Left renal cortex interstitium (tissue), 4 donors: ENCODE results near the gene NIPSNAP3A. TPM values are rescaled to one million over a fixed set of nuclear protein-coding genes. Genes with fewer than 3 reads are reported as not detected.

Experiments used
- DNase-seq, 4 donors: peaks; one replicate each; pipeline ENCODE4 v3.0.0-alpha.2; 2013; ENCODE audit warnings: low read depth in 4 of 4, low spot score in 2 of 4, missing footprints in 1 of 4
- polyA plus RNA-seq, 4 donors: library from polyadenylated mRNA; unstranded; fragments of 120-200 nt; gene quantifications; one replicate each; pipeline ENCODE4 v1.2.1, GENCODE V29; 2013; ENCODE audit not compliant: insufficient read length in 4 of 4

NIPSNAP3A gene
- polyA plus RNA-seq, 4 donors, result 42.5 to 60.2 (median 55.1) TPM

DNA sequence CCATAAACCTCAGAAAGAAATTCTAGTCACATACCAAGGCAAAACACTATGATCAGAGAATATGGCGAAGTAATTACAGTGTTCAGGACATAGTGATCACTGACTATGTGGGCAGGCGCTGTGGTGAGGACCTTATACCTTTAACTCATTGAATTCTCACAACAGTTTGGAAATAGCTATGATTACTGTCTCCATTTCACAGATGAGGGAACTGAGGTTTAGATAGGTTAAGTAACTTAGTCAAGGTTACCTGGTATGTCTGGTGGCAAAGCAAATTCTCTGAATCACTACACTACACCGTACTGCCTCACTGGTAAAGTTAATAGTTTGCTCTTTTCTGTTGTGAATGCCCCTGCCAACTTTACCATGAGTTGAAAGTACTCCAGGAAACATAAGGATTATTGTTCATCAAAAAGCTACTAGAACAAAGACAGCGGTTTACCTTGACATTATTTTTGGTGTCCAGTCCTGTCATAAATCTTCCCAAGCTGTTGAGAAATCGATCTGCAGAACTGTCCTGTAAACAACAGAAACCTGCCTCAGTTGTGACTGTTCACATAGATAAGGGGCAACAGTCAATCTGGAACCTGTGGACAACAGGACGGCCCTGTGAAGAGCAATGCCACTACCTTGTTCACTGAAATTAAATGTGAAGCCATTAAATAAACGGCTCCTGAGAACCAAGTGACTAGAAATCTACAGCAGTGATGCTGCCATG, 52.7 kb downstream of the NIPSNAP3A start:
- DNase-seq, result no peak

DNA sequence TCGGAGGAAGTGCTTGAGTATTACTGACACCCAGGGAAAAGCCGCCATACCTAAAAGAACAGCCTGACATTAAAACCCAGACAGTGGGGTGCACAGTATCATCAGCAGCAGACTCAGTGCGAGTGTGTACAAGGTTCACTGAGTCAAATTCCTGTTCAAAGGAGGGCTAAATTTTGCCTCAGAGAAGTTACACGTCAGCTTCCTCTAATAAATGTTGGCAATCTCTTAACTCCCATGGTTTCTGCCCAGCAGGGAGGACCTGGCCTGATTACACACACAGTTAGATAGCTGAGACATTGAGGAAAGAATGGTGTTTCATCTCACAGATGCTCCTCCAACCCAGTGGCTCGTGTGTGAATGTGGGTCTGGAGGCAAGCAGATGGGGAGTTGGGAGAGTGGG, 54.6 kb downstream of the NIPSNAP3A start:
- DNase-seq, result no peak

GRCh38 chr9:104802906-104803305, 55.4 kb downstream of the NIPSNAP3A start:
- DNase-seq, result no peak

GRCh38 chr9:104805441-104805840, 58.0 kb downstream of the NIPSNAP3A start:
- no peak for DNase-seq

DNA sequence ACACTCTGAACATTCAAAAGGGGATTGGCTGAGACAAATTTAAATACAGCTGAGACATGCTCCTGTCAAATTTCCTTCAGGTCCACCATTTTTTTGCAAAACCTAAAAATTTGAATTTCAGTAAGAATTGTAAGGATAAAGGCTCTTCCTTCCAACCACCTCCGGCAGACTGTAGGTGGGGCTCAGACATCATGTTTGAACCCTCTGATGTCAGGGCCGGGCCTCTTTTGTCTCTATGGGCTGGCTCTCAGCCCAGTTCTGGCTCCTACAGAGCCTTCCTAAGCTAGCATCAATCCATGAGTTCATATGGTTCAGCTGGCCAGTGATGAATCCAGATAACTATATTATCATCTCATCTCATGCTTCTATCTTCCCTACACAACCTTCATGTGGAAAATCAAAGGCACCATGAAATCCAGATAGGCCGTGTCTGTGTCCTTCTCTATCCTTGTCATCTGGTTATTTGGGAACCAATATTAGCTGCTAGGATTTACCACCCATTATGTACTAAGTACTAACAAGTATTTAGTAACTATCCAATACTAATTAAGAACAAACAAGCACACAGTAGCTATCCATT, 60.6 kb downstream of the NIPSNAP3A start:
- no peak for DNase-seq

Other genes starting within 250 kb of the NIPSNAP3A start
- not detected for gene OR13F1, start 243.4 kb upstream of the NIPSNAP3A start, polyA plus RNA-seq
- not detected for gene OR13C4, start 220.5 kb upstream of the NIPSNAP3A start, polyA plus RNA-seq
- not detected for gene OR13C3, start 210.8 kb upstream of the NIPSNAP3A start, polyA plus RNA-seq
- gene OR13C8, start 178.5 kb upstream of the NIPSNAP3A start, polyA plus RNA-seq, result not detected
- gene OR13C5, start 148.3 kb upstream of the NIPSNAP3A start, polyA plus RNA-seq, result under 1 TPM in 1 of 4 donors, not detected in 3; 0.21 TPM
- gene OR13C2, start 142.1 kb upstream of the NIPSNAP3A start, polyA plus RNA-seq, result under 1 TPM in 3 of 4 donors, not detected in 1; 0.18 to 0.35 (median 0.32) TPM
- not detected for gene OR13C9, start 129.5 kb upstream of the NIPSNAP3A start, polyA plus RNA-seq
- gene OR13D1, start 53.2 kb upstream of the NIPSNAP3A start, polyA plus RNA-seq, result under 1 TPM in 1 of 4 donors, not detected in 3; 0.11 TPM
- 10 to 100 TPM in 3 of 4 donors, 1 to 10 TPM in 1; 9.4 to 16.3 (median 12.1) TPM for gene NIPSNAP3B, start 16.4 kb downstream of the NIPSNAP3A start, polyA plus RNA-seq
- 10 to 100 TPM in 1 of 4 donors, 1 to 10 TPM in 3; 7.2 to 12.0 (median 8.7) TPM for gene ABCA1, start 180.5 kb downstream of the NIPSNAP3A start, polyA plus RNA-seq